Stimulated activated CD8-positive, alpha-beta memory T cell treated with anti-CD3 and anti-CD28 coated beads, Interleukin-15, amount 100 ng/mL, for 24 hours (primary cell): ENCODE data around the gene NINL.

Experiments
- DNase-seq: peaks from one replicate; pipeline ENCODE4 v3.0.0-alpha.2; 2020; ENCODE audit warnings: low read depth

The NINL gene

GRCh38 chr20:25407311-25408169, 177.8 kb downstream of the NINL start, which contains the start of gene GINS1:
Gene GINS1, plus strand, starts transcription at chr20:25407673. Its CDS starts 148 bp downstream, at chr20:25407821.
- DNase-seq = peak; percentile 61
